ENCODE results near the gene RAB40A. TPM values are rescaled to one million over a fixed set of nuclear protein-coding genes. Genes with fewer than 3 reads are reported as not detected.

The RAB40A gene
- total and polyA plus RNA-seq, 4 donors = 0.03 to 0.33 (median 0.07) TPM

DNA sequence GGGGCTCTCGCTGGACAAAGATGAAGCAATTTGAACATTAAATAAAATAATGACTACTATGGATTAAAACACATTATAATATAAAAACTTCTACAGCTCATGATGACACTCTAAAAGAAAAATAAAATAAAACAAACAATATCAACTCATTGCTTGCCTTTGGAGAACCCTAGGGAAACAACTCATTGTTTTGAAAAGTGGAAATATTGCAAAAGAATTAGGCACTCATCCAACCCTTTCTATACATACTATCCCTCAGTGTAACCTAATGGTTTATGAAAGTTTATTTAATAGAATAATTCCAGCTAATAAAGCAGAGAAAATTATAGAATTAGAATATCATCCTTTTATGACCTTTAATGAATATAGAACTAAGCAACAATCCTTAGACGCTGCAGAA is 718 bp downstream of the RAB40A start:
- DNase-seq (ENCODE audit: low spot score) = no peak
- 93% methylated on average over 2 of the region's 2 CpGs for WGBS
- H3K36me3 ChIP-seq (ENCODE audit: control insufficient read depth in 4 of 4, insufficient read depth in 3 of 4, low read depth in 1 of 4, low read length in 3 of 4) = no peaks in the 10 kb centered on the region
- no peak overlapping the region for H3K9ac ChIP-seq (ENCODE audit: low read depth in 1 of 2, low read length in 2 of 2)
- H3K27ac ChIP-seq (ENCODE audit: low read depth in 1 of 2, low read length in 2 of 2) = no peak overlapping the region
- H3K27me3 ChIP-seq (ENCODE audit: control insufficient read depth in 4 of 4, insufficient read depth in 4 of 4, low read length in 3 of 4) = no peaks in the 10 kb centered on the region
- TF ChIP-seq, protein P1, sequence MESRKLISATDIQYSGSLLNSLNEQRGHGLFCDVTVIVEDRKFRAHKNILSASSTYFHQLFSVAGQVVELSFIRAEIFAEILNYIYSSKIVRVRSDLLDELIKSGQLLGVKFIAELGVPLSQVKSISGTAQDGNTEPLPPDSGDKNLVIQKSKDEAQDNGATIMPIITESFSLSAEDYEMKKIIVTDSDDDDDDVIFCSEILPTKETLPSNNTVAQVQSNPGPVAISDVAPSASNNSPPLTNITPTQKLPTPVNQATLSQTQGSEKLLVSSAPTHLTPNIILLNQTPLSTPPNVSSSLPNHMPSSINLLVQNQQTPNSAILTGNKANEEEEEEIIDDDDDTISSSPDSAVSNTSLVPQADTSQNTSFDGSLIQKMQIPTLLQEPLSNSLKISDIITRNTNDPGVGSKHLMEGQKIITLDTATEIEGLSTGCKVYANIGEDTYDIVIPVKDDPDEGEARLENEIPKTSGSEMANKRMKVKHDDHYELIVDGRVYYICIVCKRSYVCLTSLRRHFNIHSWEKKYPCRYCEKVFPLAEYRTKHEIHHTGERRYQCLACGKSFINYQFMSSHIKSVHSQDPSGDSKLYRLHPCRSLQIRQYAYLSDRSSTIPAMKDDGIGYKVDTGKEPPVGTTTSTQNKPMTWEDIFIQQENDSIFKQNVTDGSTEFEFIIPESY (IDR thresholded peaks at IDR 0.05) = no peak
- no peak for TF ChIP-seq ATF3 (IDR thresholded peaks at IDR 0.05)
- TF ChIP-seq SP1 (IDR thresholded peaks at IDR 0.05) = no peak
- TF ChIP-seq NR2F2 (IDR thresholded peaks at IDR 0.05) = no peak
- no peak for TF ChIP-seq HNF4A (conservative IDR thresholded peaks at IDR 0.05)
- TF ChIP-seq REST (IDR thresholded peaks at IDR 0.05) = no peak
- TF ChIP-seq, protein P2, sequence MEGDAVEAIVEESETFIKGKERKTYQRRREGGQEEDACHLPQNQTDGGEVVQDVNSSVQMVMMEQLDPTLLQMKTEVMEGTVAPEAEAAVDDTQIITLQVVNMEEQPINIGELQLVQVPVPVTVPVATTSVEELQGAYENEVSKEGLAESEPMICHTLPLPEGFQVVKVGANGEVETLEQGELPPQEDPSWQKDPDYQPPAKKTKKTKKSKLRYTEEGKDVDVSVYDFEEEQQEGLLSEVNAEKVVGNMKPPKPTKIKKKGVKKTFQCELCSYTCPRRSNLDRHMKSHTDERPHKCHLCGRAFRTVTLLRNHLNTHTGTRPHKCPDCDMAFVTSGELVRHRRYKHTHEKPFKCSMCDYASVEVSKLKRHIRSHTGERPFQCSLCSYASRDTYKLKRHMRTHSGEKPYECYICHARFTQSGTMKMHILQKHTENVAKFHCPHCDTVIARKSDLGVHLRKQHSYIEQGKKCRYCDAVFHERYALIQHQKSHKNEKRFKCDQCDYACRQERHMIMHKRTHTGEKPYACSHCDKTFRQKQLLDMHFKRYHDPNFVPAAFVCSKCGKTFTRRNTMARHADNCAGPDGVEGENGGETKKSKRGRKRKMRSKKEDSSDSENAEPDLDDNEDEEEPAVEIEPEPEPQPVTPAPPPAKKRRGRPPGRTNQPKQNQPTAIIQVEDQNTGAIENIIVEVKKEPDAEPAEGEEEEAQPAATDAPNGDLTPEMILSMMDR (IDR thresholded peaks at IDR 0.05; ENCODE audit: low read depth, low read length, missing input control) = no peak
- no peak for TF ChIP-seq YY1 (IDR thresholded peaks at IDR 0.05)
- TF ChIP-seq JUND (IDR thresholded peaks at IDR 0.05) = no peak
- no peak for TF ChIP-seq GABPA (IDR thresholded peaks at IDR 0.05 in 1 of 2, conservative IDR thresholded peaks at IDR 0.05 in 1 of 2)
- TF ChIP-seq HNF4G (IDR thresholded peaks at IDR 0.05) = no peak
- TF ChIP-seq FOXA1 (IDR thresholded peaks at IDR 0.05) = no peak
- TF ChIP-seq, protein P3, sequence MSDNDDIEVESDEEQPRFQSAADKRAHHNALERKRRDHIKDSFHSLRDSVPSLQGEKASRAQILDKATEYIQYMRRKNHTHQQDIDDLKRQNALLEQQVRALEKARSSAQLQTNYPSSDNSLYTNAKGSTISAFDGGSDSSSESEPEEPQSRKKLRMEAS (IDR thresholded peaks at IDR 0.05) = no peak
- TF ChIP-seq FOXA2 (IDR thresholded peaks at IDR 0.05) = no peak
- no peak for TF ChIP-seq EGR1 (IDR thresholded peaks at IDR 0.05; ENCODE audit: low read depth in 2 of 2)
- no peak for TF ChIP-seq RXRA (IDR thresholded peaks at IDR 0.05)
- no peak for TF ChIP-seq TAF1 (conservative IDR thresholded peaks at IDR 0.05)
- TF ChIP-seq RAD21 (IDR thresholded peaks at IDR 0.05) = no peak
- no peak overlapping the region for H3K4me3 ChIP-seq (ENCODE audit: low read depth in 1 of 3, low read length in 3 of 3)
- no peaks in the 10 kb centered on the region for H3K9me3 ChIP-seq (ENCODE audit: control insufficient read depth in 4 of 4, low read length in 3 of 4)
- H3K4me1 ChIP-seq (ENCODE audit: control insufficient read depth in 4 of 4, insufficient read depth in 4 of 4, low read length in 3 of 4) = no peaks in the 10 kb centered on the region

Data from liver (tissue), 9 donors.